ENCODE results near the gene C9orf72.

DNA sequence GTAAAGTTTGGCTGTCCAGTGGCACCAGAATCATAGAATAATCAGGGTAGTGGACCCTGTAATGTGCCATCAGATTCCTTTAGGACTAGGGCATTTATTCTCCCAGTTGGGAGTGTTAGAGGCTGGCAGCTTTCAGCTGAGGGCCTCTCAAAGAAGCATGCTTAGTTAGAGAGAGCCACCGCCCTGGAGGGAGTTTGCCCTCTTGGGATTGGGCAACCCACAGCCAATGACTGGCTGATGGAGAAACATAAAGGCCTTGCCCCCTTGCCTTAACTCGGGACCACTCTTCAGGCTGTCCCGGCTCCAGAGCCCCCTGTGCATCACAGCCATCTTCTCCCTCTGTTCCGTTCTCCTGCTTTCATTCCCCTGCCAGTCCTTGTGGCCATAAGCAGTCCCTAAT, 69.7 kb downstream of the C9orf72 start:
- TF ChIP-seq, protein P1, sequence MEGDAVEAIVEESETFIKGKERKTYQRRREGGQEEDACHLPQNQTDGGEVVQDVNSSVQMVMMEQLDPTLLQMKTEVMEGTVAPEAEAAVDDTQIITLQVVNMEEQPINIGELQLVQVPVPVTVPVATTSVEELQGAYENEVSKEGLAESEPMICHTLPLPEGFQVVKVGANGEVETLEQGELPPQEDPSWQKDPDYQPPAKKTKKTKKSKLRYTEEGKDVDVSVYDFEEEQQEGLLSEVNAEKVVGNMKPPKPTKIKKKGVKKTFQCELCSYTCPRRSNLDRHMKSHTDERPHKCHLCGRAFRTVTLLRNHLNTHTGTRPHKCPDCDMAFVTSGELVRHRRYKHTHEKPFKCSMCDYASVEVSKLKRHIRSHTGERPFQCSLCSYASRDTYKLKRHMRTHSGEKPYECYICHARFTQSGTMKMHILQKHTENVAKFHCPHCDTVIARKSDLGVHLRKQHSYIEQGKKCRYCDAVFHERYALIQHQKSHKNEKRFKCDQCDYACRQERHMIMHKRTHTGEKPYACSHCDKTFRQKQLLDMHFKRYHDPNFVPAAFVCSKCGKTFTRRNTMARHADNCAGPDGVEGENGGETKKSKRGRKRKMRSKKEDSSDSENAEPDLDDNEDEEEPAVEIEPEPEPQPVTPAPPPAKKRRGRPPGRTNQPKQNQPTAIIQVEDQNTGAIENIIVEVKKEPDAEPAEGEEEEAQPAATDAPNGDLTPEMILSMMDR (conservative IDR thresholded peaks at IDR 0.05) = no peak
- TF ChIP-seq ZFX (IDR thresholded peaks at IDR 0.05) = no peak
